Measurements from ENCODE around the gene BTBD16. TPM values are rescaled to one million over a fixed set of nuclear protein-coding genes. Genes with fewer than 3 reads are reported as not detected.

BTBD16 gene
- total and polyA plus RNA-seq, 10 of the 15 experiments (the other 5 are each of a cell fraction or from before 2014, with no cell fraction given): 0.11 TPM; not detected in 9

DNA sequence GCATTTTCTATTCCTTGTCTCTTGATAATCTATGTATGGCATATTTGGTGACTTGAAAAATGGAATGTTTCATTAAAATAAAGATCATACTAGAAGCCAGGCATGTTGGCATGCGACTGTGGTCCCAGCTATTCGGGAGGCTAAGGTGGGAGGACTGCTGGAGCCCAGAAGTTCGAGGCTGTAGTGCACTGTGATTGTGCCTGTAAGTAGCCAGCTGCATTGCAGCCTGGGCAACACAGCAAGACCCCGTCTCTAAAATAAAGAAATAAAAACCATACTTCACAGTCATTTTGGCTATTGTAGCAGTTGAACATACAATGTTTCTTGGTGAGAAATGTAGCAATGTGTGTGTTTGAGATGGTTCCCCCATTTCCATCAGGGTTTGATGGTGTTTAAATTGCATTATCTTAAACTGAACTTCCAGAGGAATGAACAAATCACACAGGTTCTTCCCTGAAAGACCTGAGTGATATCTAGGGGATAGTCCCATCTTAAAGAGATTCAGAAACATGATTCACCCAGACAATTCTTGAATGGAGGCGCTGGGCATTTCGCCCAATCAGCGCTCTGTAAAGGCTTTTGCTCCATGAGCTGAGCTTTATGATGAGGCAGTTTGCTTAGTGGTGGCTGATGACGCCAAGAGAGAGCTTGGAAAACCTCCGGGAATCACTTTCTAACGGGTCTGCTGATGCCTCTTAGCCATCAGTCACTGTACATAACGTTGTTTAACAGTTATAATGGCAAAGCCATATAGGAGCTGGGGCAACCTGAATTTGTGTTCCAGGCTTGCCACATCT lies 19.4 kb upstream of the BTBD16 start (continued):
- no peak for TF ChIP-seq MXI1 (IDR thresholded peaks at IDR 0.05; ENCODE audit: low read depth, low read length)

DNA sequence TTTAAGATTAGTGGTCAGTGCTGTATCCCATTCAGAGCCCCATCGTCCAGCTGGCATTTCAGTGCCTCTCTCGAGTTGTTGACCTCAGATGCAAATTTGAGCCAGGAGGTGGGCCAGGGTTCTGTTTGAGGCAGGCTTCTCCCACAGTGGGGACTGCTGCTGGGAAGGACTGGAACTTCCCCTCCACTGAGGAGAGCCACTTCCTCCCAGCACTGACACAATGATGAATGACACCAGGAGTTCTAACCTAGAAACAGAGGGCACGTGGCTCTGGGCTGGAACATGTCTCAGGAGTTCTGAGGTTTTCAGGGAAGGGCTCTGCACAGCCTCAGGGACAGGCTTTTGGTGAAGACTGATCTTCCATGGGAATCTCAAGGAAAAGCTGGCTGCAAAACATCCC lies 18.3 kb upstream of the BTBD16 start:
- intact Hi-C loops (cut with micrococcal nuclease; ENCODE audit: unreplicated experiment) (no loop called here), in situ Hi-C loops (cut with MboI) (no loop called here)
- TF ChIP-seq SMARCA5 (IDR thresholded peaks at IDR 0.05) (no peak), PAX5 (IDR thresholded peaks at IDR 0.05; ENCODE audit: borderline replicate concordance, low read depth, low read length) (no peak), ZSCAN29 (IDR thresholded peaks at IDR 0.05) (no peak), TAF1 (IDR thresholded peaks at IDR 0.05; ENCODE audit: borderline replicate concordance, low read depth, low read length) (no peak), SPI1 (IDR thresholded peaks at IDR 0.05; ENCODE audit: borderline replicate concordance, insufficient read depth, low read depth, low read length) (no peak), USF1 (IDR thresholded peaks at IDR 0.05; ENCODE audit: borderline replicate concordance, extremely low read length, insufficient read depth, low read depth, low read length) (no peak), NBN (IDR thresholded peaks at IDR 0.05) (no peak), IRF4 (IDR thresholded peaks at IDR 0.05; ENCODE audit: low read depth, low read length) (no peak), CEBPZ (IDR thresholded peaks at IDR 0.05; ENCODE audit: low read depth, low read length) (no peak), CBX3 (IDR thresholded peaks at IDR 0.05; ENCODE audit: borderline replicate concordance, low read depth) (no peak), BCL11A (IDR thresholded peaks at IDR 0.05; ENCODE audit: low read depth, low read length) (no peak), SUZ12 (IDR thresholded peaks at IDR 0.05; ENCODE audit: unreplicated experiment) (no peak)
- TF ChIP-seq, protein P1, sequence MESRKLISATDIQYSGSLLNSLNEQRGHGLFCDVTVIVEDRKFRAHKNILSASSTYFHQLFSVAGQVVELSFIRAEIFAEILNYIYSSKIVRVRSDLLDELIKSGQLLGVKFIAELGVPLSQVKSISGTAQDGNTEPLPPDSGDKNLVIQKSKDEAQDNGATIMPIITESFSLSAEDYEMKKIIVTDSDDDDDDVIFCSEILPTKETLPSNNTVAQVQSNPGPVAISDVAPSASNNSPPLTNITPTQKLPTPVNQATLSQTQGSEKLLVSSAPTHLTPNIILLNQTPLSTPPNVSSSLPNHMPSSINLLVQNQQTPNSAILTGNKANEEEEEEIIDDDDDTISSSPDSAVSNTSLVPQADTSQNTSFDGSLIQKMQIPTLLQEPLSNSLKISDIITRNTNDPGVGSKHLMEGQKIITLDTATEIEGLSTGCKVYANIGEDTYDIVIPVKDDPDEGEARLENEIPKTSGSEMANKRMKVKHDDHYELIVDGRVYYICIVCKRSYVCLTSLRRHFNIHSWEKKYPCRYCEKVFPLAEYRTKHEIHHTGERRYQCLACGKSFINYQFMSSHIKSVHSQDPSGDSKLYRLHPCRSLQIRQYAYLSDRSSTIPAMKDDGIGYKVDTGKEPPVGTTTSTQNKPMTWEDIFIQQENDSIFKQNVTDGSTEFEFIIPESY (IDR thresholded peaks at IDR 0.05): no peak
- TF ChIP-seq, protein P2, sequence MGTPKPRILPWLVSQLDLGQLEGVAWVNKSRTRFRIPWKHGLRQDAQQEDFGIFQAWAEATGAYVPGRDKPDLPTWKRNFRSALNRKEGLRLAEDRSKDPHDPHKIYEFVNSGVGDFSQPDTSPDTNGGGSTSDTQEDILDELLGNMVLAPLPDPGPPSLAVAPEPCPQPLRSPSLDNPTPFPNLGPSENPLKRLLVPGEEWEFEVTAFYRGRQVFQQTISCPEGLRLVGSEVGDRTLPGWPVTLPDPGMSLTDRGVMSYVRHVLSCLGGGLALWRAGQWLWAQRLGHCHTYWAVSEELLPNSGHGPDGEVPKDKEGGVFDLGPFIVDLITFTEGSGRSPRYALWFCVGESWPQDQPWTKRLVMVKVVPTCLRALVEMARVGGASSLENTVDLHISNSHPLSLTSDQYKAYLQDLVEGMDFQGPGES (IDR thresholded peaks at IDR 0.05): no peak
- no peaks in the 10 kb centered on the region for H3K9me3 ChIP-seq (replicated peaks; ENCODE audit: control insufficient read depth, insufficient read depth, low read length)
- H3K4me1 ChIP-seq (ENCODE audit: control insufficient read depth, insufficient read depth, low read length): no peaks in the 10 kb centered on the region
- whole genome bisulfite sequencing (ENCODE audit: insufficient coverage, insufficient replicate concordance, low lambda C conversion rate, missing lambda C conversion rate): 6% methylated on average over 3 of the region's 3 CpGs
- H3K4me2 ChIP-seq (ENCODE audit: control insufficient read depth, insufficient read depth): no peak overlapping the region
- no TSS peak for BruUV-seq (replicated peaks)
- no peak overlapping the region for H3K27ac ChIP-seq (ENCODE audit: control insufficient read depth, insufficient read depth)
- ChIA-PET RAD21 (ENCODE audit: unreplicated experiment) (no interaction called here), SMC1A (ENCODE audit: uncharacterized antibody, unreplicated experiment) (no interaction called here), POLR2A (no interaction called here), CTCF (no interaction called here)
- no peaks in the 10 kb centered on the region for H3K79me2 ChIP-seq (ENCODE audit: control insufficient read depth, insufficient read depth, low read length)
- ATAC-seq (no peak), FAIRE-seq (no peak), DNase-seq (ENCODE audit: low read depth, low spot score) (no peak)
- no peaks in the 10 kb centered on the region for H3K36me3 ChIP-seq (ENCODE audit: control insufficient read depth in 2 of 2, insufficient read depth in 2 of 2, low read length in 1 of 2)
- no peak overlapping the region for H3K9ac ChIP-seq (ENCODE audit: control insufficient read depth, insufficient read depth, low read length)
- H2AFZ ChIP-seq (ENCODE audit: control insufficient read depth, low read depth, low read length): no peak overlapping the region
- H3K27me3 ChIP-seq (replicated peaks in 1 of 2; ENCODE audit: control insufficient read depth in 2 of 2, insufficient read depth in 2 of 2, low read length in 1 of 2): no peaks in the 10 kb centered on the region; a peak in 1 of 4 replicates
- no peaks in the 10 kb centered on the region for H4K20me1 ChIP-seq (ENCODE audit: control insufficient read depth, insufficient read depth)
- H3K4me3 ChIP-seq: no peak overlapping the region
